A549 treated with AZD9567 at 1 μM for 4 hours (cell line): Measurements from ENCODE around the gene DMAP1. TPM values are rescaled to one million over a fixed set of nuclear protein-coding genes. Genes with fewer than 3 reads are reported as not detected.

Experiments used
- total RNA-seq: library from RNA; stranded (reverse); fragments of 200-300 nt; extraction: Qiagen RNA extraction; gene quantifications from 5 replicates; pipeline ENCODE4 v1.2.3, GENCODE V29; 2022; ENCODE audit not compliant: insufficient read depth

The DMAP1 gene
- total RNA-seq = 16.9 to 20.8 TPM (median 19.7 TPM) in 5 replicates

GRCh38 chr1:44213222-44214112 lies at the start of gene DMAP1:
Gene DMAP1 (plus strand): TSS chr1:44213471. CDS start chr1:44213754, 283 bp downstream.

Other genes with a start within 250 kb of the DMAP1 start
- 36.3 to 42.1 TPM (median 41.0 TPM) in 5 replicates for gene DPH2, start 243.5 kb upstream of the DMAP1 start, total RNA-seq
- gene ATP6V0B, start 238.5 kb upstream of the DMAP1 start, total RNA-seq = 78.9 to 162 TPM (median 145 TPM) in 5 replicates
- 61.7 to 66.5 TPM (median 65.7 TPM) in 5 replicates for gene B4GALT2, start 234.3 kb upstream of the DMAP1 start, total RNA-seq
- gene CCDC24, start 221.9 kb upstream of the DMAP1 start, total RNA-seq = 2.5 to 9.1 TPM (median 8.4 TPM) in 5 replicates
- gene SLC6A9, start 182.0 kb upstream of the DMAP1 start, total RNA-seq = 11.1 to 12.8 TPM (median 12.6 TPM) in 5 replicates
- gene KLF17, start 94.7 kb upstream of the DMAP1 start, total RNA-seq = 0.27 to 2.1 TPM (median 0.35 TPM) in 5 replicates
- 0.03 TPM in 2 of 5 replicates, not detected in the others for gene KLF18, start 71.8 kb upstream of the DMAP1 start, total RNA-seq
- 44.3 to 62.2 TPM (median 59.8 TPM) in 5 replicates for gene ERI3, start 141.8 kb downstream of the DMAP1 start, total RNA-seq
- 55.5 to 73.9 TPM (median 60.2 TPM) in 5 replicates for gene RNF220, start 191.8 kb downstream of the DMAP1 start, total RNA-seq